HG02759 (cell line): ENCODE results near the gene PADI3.
A peak's percentile ranks its signal among the peaks of the same experiment; 100 is the strongest.

Experiments
- ATAC-seq: cut with Tn5 transposase; IDR thresholded peaks from one replicate; pipeline ENCODE4 v1.9.1; 2021; ENCODE audit warnings: mild to moderate bottlenecking, moderate library complexity; ENCODE audit not compliant: unreplicated experiment

PADI3 gene, protein sequence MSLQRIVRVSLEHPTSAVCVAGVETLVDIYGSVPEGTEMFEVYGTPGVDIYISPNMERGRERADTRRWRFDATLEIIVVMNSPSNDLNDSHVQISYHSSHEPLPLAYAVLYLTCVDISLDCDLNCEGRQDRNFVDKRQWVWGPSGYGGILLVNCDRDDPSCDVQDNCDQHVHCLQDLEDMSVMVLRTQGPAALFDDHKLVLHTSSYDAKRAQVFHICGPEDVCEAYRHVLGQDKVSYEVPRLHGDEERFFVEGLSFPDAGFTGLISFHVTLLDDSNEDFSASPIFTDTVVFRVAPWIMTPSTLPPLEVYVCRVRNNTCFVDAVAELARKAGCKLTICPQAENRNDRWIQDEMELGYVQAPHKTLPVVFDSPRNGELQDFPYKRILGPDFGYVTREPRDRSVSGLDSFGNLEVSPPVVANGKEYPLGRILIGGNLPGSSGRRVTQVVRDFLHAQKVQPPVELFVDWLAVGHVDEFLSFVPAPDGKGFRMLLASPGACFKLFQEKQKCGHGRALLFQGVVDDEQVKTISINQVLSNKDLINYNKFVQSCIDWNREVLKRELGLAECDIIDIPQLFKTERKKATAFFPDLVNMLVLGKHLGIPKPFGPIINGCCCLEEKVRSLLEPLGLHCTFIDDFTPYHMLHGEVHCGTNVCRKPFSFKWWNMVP

DNA sequence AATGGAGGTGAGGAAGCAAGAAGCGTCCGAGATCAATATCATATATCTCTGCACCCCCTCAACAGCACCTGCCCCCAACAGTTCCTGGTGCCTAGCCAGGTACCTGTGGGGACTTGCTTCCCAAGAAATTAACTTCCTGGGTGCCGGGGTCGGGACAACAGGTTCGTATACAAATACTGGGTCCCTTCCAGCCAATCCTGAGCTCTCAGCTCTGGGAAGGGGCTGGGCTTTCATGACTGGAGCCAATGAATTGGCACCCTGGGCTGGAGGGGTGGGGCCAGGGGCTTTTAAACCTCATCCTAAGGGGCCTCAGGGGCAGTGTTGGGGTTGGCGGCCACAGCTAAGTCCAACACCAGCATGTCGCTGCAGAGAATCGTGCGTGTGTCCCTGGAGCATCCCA, at the start of gene PADI3:
PADI3 (plus strand) TSS at position 318 of the 400 bp plus-strand sequence; CDS start at position 358, 40 bp downstream.
- no peak for ATAC-seq

DNA sequence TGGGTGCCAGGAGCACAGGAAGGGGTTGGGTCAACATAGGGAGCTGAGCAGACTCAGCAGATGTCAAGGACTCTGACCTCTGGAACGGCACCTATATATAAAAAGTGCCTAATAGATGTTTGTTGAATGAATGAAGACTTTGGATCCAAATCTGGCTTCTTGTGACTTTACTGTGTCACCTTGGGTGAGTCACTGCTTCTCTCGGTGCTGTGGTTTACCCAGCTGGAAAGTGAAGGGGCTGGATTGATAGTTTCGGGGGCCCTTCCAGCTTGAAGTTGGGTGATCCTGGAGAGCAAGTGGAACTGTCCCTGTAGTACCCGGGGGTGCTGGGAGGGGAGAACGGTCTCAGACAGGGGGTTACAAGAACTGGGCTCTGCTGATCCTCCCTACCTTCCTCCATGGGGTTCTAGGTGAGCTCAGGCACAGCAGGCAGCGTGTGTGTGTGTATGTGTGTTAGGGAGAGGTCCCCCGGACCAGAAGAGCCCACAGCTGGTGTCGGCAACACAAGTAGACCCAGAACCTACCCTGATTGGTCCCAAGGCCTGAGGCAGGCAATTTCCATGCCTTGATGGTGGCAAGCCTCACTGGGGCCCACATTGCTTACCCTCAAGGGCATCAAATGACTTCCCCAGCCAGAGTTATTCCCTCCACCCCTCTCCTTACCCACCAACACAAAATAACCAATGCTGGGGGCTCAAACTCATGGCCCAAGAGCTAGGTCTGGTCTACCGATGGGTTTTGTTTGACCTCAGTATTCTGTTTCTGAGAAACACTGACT, 49.4 kb upstream of the PADI3 start:
- ATAC-seq: no peak

DNA sequence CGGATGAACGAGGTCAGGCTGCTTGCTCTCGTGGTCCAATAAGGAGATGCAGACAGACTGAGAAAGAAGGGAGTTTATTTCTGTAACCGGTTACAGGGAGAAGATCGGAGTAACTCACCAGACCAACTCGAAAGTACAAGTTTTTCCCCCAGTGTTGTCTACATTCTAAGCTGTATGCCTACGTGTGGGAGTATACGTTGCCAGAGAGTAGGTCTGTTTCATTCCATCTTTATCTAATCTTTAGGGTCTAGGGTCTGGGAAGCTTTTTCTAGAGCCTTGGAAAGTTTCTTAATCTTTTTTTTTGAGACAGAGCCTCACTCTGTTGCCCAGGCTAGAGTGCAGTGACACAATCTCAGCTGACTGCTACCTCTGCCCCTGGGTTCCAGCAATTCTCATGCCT, 48.7 kb upstream of the PADI3 start:
- no peak for ATAC-seq

GRCh38 chr1:17200756-17201155, 48.1 kb upstream of the PADI3 start:
- ATAC-seq: no peak

DNA sequence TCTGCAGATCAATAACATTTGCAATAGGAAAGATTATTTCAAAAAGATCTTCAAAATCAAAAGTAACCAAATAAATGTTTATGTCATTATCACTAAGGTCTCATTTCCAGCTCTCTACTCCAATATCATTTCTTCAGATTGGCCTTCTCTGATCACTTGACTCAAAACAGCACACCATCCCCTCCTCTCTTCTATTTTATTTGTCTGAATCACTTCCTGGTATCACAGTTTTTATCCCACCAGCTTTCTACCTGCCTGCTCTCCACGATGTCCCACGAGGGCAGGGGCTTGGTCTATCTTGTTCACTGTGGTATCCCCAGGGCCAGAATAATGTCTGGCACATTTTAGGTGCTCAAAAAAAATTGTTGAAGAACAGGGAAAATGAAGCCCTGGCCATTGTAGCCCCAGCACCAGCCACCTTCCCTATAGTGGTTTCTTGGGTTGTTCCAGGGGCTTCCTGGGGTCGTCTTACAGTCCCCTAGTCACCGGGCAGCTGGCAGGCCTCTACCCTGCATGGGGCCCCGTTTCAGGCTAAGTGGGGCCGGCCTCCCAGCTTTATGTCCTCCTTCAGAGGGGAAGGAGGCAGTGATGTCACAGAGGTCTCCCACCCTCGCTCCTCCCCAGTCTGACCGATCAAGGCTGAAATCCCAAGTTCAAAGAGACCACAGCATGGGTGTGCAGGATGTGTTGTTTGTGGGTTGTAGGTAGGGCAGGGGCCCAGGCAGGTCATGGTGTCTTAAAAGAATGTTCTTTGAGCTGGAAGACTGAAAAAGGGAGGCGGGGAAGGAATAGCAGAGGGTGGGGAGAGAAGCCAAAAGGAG, 47.5 kb upstream of the PADI3 start:
- no peak for ATAC-seq

DNA sequence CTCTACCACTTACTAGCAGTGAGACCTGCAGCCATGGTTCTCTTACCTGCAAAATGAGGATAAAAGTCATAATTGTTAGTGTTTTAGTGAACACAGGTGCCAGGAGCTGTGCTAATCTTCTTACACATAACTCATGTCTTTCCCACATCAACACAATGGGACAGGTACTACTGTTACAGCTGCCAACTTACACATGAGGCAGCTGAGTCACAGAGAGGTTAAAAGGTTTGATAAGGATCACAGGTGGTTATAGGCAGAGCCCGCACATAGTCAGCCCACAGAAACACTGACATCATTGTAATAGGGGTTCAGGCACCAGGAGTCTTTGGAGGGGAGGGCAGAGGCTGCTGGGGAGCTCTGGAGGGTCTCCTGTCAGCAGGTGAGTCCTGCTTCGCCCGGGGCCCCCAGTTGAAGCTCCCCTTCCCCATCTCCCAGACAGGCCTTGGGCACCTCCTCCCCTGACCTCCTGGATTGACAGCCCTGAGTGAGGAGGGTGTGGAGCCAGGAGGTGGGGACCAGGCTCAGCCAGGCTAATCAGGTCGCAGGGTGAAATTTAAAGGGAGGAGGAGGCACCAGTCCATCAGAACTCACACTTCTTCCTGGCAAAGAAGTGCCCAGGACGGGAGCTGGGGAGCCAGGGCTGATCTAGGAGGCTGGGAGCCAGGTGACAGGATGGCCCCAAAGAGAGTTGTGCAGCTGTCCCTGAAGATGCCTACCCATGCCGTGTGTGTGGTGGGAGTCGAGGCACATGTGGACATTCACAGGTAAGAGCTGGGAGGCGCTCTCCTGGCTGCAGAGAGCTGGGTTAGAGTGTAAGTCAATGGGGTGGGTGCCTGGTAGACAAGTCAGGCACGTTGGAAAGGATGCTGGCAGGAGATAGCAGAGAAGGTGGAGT, 44.1 kb upstream of the PADI3 start, which contains the start of gene PADI1:
PADI1 (plus strand) TSS at position 583 of the 895 bp plus-strand sequence; CDS start at position 673, 90 bp downstream.
- no peak for ATAC-seq

DNA sequence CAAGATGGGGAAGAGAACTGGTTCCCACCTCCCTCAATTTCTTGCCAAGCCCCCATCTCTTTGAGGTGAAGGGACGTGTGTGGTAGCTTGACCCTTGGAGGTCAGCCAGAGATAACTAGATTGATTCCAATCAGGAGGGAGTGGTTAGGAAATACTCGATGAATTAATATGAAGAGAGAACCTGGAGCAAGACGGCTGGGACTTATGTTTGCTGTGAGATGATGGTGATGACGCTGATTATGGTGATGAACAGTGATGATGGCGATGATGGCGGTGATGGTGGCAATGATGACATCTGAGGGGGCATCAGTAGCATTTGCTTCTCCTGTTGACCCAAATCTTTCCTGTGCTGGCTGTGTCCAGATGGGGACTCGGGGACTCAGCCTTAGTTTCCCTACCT, 43.2 kb upstream of the PADI3 start:
- ATAC-seq: no peak

GRCh38 chr1:17206196-17206595, 42.7 kb upstream of the PADI3 start:
- ATAC-seq: no peak

DNA sequence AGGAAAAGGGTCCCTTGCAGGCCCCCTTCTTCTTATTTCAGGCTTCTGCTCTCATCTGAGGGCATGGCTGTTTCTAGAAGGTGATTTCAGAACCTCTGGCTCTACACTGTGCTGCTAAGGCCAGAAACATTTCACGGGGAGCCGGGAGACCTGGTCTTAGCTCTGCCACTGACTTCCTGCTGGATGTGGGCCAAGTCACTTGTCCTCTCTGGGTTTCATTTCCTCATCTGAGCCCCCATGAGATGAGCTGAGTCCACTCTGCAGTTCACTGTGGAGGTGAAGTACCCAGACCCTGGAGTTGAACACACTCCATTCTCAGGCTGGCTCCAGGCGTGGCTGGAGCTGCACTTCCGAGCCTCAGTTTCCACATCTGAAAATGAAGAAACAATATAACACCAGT, 41.9 kb upstream of the PADI3 start:
- ATAC-seq: peak; percentile 68

DNA sequence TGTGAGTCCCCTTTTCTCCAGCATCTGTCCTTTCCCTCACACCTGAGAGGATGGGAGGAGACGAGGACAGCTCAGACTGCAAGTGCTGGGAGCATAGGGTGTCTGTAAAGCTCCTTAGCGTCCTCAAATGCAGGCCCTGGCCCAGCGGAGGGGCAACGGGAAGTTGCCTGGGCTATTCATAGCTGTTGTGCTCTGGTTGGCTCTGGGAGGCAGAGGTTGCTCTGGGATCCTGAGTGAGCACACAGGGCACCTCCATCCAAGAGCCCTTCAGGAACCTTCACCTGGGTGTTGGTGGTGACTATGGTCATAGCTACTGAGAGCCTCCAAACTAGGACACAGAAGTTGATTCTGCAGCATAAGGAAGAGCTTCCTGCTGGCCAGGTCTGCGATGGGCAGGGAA, 41.4 kb upstream of the PADI3 start:
- no peak for ATAC-seq

GRCh38 chr1:17207966-17208418, 40.9 kb upstream of the PADI3 start:
- no peak for ATAC-seq

- ATAC-seq: no peak
Measured at GRCh38 chr1:17208546-17208945, 40.4 kb upstream of the PADI3 start.

DNA sequence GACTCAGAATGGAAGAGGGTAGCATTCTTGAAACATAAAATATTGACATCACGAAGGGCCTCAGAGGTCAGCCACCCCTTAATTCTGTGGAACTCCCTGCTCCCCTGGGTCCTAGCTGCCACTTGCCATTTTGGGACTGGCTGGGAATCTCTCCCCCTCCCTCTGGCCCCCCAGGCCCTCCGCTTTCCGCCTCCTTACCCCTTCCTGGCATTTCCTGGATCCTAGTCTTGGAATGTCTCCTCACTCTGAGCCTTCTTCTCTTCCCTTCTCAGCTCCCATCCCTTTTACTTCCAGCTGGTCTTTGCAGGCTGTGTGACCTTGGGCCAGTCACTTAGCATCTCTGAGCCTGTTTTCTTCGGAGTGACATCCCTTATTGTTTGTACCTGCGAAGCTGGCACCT, 39.5 kb upstream of the PADI3 start:
- ATAC-seq: no peak

DNA sequence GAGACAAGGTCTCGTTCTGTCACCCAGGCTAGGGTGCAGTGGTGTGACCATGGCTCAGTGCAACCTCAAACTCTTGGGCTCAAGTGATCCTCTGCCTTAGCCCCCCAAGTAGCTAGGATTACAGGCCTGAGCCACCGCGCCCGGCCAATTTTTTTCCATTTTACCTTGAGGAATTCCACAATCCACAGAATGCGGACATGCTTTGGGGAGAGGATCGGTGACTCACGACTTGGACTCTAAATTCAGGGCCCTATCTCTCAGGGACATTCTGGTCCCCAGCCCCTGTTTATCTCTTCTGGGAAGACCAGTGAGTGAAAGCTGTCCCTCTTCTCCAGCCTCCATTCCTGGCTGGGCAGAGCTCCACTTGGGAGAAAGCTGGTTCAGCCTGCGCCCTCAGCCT, 38.7 kb upstream of the PADI3 start:
- ATAC-seq: no peak

- no peak for ATAC-seq
Measured at GRCh38 chr1:17211377-17211776, 37.5 kb upstream of the PADI3 start.

DNA sequence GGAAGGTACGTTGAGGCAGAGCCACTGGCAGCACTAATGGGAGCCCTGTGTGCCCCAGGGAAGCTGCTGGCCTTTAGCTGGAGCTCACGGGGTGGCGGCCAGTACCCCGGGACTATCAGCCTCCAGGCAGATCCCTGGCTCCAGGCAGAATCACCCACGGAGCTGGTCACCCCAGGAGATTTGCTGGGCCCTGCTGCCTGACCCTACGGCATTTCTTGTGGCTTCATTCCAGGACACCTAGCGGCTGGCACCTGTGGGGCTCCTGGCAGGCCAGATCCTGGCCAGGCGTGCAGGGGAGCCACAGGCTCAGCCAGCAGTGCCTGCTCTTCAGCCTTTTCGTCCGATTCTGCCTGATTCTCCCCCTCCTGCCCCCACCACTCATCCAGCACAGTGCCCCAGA, 36.9 kb upstream of the PADI3 start:
- ATAC-seq: no peak

GRCh38 chr1:17212487-17213121, 36.3 kb upstream of the PADI3 start:
- no peak for ATAC-seq

DNA sequence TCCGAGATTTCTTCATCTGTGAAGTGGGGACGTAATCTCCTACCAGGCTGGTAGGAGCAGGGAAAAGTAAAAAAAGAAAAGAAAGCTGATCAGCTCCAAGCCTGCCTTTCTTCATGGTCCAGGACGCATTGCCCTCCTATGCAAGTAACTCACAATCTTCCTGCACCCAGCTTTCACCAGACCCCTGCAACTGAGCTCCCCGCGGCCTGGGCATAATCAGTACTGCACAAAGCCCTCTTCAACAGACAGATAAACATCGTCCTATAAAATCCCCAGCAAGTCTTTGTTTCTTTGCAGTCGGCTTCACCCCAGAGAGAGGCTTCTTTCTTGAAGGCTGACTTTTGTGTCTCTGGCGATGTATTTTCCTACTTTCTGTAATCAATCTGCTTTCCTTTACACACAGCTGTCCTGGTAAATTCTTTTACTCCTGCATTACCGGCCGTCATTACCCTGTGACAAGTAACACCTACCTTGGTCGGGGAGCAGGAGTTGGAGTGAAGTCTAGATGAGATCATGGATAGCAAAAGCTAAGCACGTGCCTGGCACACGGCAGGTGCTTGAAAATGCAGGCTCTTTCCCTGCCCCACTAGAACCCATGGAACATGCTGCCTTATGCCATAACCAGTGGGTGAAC, 35.6 kb upstream of the PADI3 start:
- ATAC-seq: no peak

- ATAC-seq: no peak
Measured at GRCh38 chr1:17213782-17214148, 35.1 kb upstream of the PADI3 start.
